GM23338 (cell line): ENCODE measurements around the gene PICALM. TPM values are rescaled to one million over a fixed set of nuclear protein-coding genes. Genes with fewer than 3 reads are reported as not detected.

Experiments
- ATAC-seq: fragments of 200-7000 bp; cut with Tn5 transposase; 3 replicates; pipeline ENCODE4 v1.9.1; 2020
- DNase-seq: peaks from one replicate; pipeline ENCODE4 v3.0.0-alpha.2; 2015; ENCODE audit warnings: low spot score
- H2AFZ ChIP-seq: fragments of 200-600 bp; sonication (generic); 2 replicates; pipeline ENCODE4 v1.8.0; 2016; ENCODE audit warnings: antibody characterized with exemption, mild to moderate bottlenecking, moderate library complexity
- H3F3A ChIP-seq: fragments of 200-600 bp; sonication (generic); replicated peaks from 2 replicates; pipeline ENCODE4 v1.8.0; 2017; ENCODE audit warnings: antibody characterized with exemption, mixed run types, low read depth
- H3K27ac ChIP-seq: fragments of 200-600 bp; sonication (generic); 2 replicates; pipeline ENCODE4 v1.6.1; 2016; ENCODE audit warnings: low read depth
- H3K27me3 ChIP-seq: fragments of 200-600 bp; sonication (generic); 2 replicates; pipeline ENCODE4 v1.8.0; 2016; ENCODE audit warnings: mild to moderate bottlenecking, mixed run types, moderate library complexity; ENCODE audit not compliant: insufficient read depth
- H3K36me3 ChIP-seq: fragments of 200-600 bp; sonication (generic); 2 replicates; pipeline ENCODE4 v1.8.0; 2016; ENCODE audit warnings: mild to moderate bottlenecking; ENCODE audit not compliant: insufficient read depth
- H3K4me1 ChIP-seq: fragments of 200-600 bp; sonication (generic); 2 replicates; pipeline ENCODE4 v1.8.0; 2016; ENCODE audit warnings: mild to moderate bottlenecking, moderate library complexity; ENCODE audit not compliant: insufficient read depth
- H3K4me2 ChIP-seq: fragments of 200-600 bp; sonication (generic); 2 replicates; pipeline ENCODE4 v1.7.1; 2017; ENCODE audit warnings: mixed run types
- H3K4me3 ChIP-seq: fragments of 200-600 bp; sonication (generic); 2 replicates; pipeline ENCODE4 v1.6.1; 2016; ENCODE audit warnings: mixed run types
- H3K79me2 ChIP-seq: fragments of 200-600 bp; sonication (generic); replicated peaks from 2 replicates; pipeline ENCODE4 v1.8.0; 2017; ENCODE audit warnings: mild to moderate bottlenecking; ENCODE audit not compliant: insufficient read depth
- H3K9me2 ChIP-seq: fragments of 200-600 bp; sonication (generic); 2 replicates; pipeline ENCODE4 v1.8.0; 2017; ENCODE audit not compliant: insufficient read depth
- H4K20me1 ChIP-seq: fragments of 200-600 bp; sonication (generic); replicated peaks from 2 replicates; pipeline ENCODE4 v1.8.0; 2017; ENCODE audit warnings: mild to moderate bottlenecking; ENCODE audit not compliant: insufficient read depth
- H3K27ac Mint-ChIP-seq: 2 replicates; pipeline ENCODE4 v1.8.0; 2020; ENCODE audit warnings: inconsistent platforms, mild to moderate bottlenecking, moderate library complexity, mixed read lengths
- H3K27me3 Mint-ChIP-seq: 3 replicates; pipeline ENCODE4 v1.8.0; 2022; ENCODE audit warnings: low read depth, mild to moderate bottlenecking, moderate library complexity, mixed read lengths, inconsistent platforms; ENCODE audit not compliant: insufficient read depth, poor library complexity
- H3K36me3 Mint-ChIP-seq: 3 replicates; pipeline ENCODE4 v1.8.0; 2021; ENCODE audit warnings: low read depth, mild to moderate bottlenecking, inconsistent platforms, moderate library complexity, mixed read lengths
- H3K4me1 Mint-ChIP-seq: 3 replicates; pipeline ENCODE4 v1.8.0; 2020; ENCODE audit warnings: mild to moderate bottlenecking, inconsistent platforms, mixed read lengths
- H3K4me3 Mint-ChIP-seq: 3 replicates; pipeline ENCODE4 v1.8.0; 2021; ENCODE audit warnings: moderate library complexity, mild to moderate bottlenecking, inconsistent platforms, mixed read lengths
- H3K9me3 Mint-ChIP-seq: 3 replicates; pipeline ENCODE4 v1.8.0; 2020; ENCODE audit warnings: moderate library complexity, mild to moderate bottlenecking, inconsistent platforms, mixed read lengths
- CREB1 ChIP-seq: fragments of 250-450 bp; sonication (Bioruptor Pico); IDR thresholded peaks from 2 replicates; pipeline ENCODE4 v1.5.0; 2020; ENCODE audit warnings: low read depth, mild to moderate bottlenecking, moderate library complexity
- CTCF ChIP-seq, 2 experiments: fragments of 200-600 bp in 1 of 2; sonication (generic) in 1 of 2; conservative IDR thresholded peaks; 2 replicates each; pipeline versions ENCODE4 v1.5.1 to v1.6.1; 2016 to 2017; ENCODE audit warnings: antibody characterized with exemption in 2 of 2, low read depth in 2 of 2, mild to moderate bottlenecking in 2 of 2, moderate library complexity in 1 of 2
- ETS1 ChIP-seq: IDR thresholded peaks from 2 replicates; pipeline ENCODE4 v1.6.1; 2016; ENCODE audit warnings: antibody characterized with exemption
- EZH2 ChIP-seq: fragments of 200-600 bp; sonication (generic); IDR thresholded peaks from one replicate; pipeline ENCODE4 v1.8.0; 2017; ENCODE audit warnings: antibody characterized with exemption, mild to moderate bottlenecking, low read depth; ENCODE audit not compliant: unreplicated experiment
- EZH2phosphoT487 ChIP-seq: fragments of 200-600 bp; sonication (generic); IDR thresholded peaks from one replicate; pipeline ENCODE4 v1.8.1; 2018; ENCODE audit warnings: antibody characterized with exemption; ENCODE audit not compliant: unreplicated experiment
- JUNB ChIP-seq: IDR thresholded peaks from one replicate; pipeline ENCODE4 v1.6.1; 2016; ENCODE audit warnings: antibody characterized with exemption; ENCODE audit not compliant: unreplicated experiment
- NANOG ChIP-seq: IDR thresholded peaks from 2 replicates; pipeline ENCODE4 v1.6.1; 2016; ENCODE audit warnings: antibody characterized with exemption, borderline replicate concordance
- POLR2AphosphoS5 ChIP-seq: IDR thresholded peaks from 2 replicates; pipeline ENCODE4 v1.6.1; 2016; ENCODE audit warnings: antibody characterized with exemption, low read depth
- REST ChIP-seq: IDR thresholded peaks from one replicate; pipeline ENCODE4 v1.6.1; 2018; ENCODE audit warnings: antibody characterized with exemption; ENCODE audit not compliant: unreplicated experiment
- STAT1 ChIP-seq: IDR thresholded peaks from one replicate; pipeline ENCODE4 v1.6.1; 2016; ENCODE audit warnings: antibody characterized with exemption; ENCODE audit not compliant: unreplicated experiment
- ZNF114 ChIP-seq: fragments of 250-450 bp; sonication (Bioruptor Pico); IDR thresholded peaks from 2 replicates; pipeline ENCODE4 v1.5.0; 2020; ENCODE audit warnings: mild to moderate bottlenecking, moderate library complexity
- ZNF331 ChIP-seq: fragments of 250-450 bp; sonication (Bioruptor Pico); IDR thresholded peaks from 2 replicates; pipeline ENCODE4 v1.5.0; 2020; ENCODE audit warnings: low read depth, mild to moderate bottlenecking, moderate library complexity
- ZNF462 ChIP-seq: fragments of 250-450 bp; sonication (Bioruptor Pico); IDR thresholded peaks from 2 replicates; pipeline ENCODE4 v1.5.0; 2020; ENCODE audit warnings: mild to moderate bottlenecking, moderate library complexity
- polyA plus RNA-seq: library from polyadenylated mRNA; unstranded; fragments of >200 nt; fragmentation: Nextera tagmentation; extraction: Ambion mirVana; gene quantifications from 2 replicates; pipeline ENCODE4 v1.2.1, GENCODE V29; 2016
- total RNA-seq: library from RNA; depleted of rRNA; stranded (reverse); fragments of >200 nt; shearing (Covaris generic); gene quantifications from 2 replicates; pipeline ENCODE4 v1.2.3, GENCODE V29; 2014

The PICALM gene
- total and polyA plus RNA-seq, 2 experiments from 2014 or later, result 27.9 to 134 TPM

- Histone ChIP-seq H3K36me3 (peaks cover 6% of the 10 kb centered on the region; the same call in 1 of the 2 replicates), H3K27me3 (no peaks in the 10 kb centered on the region), H3K79me2 (no peaks in the 10 kb centered on the region), H2AFZ (no peak overlapping the region), H4K20me1 (no peaks in the 10 kb centered on the region; the same call in 1 of the 2 replicates), H3K4me1 (no peaks in the 10 kb centered on the region), H3K9me2 (no peaks in the 10 kb centered on the region), H3K4me3 (no peak overlapping the region), H3K27ac (no peak overlapping the region), H3F3A (no peaks in the 10 kb centered on the region), H3K4me2 (no peak overlapping the region)
- H3K4me3 Mint-ChIP-seq, result no peak overlapping the region
- no peaks in the 10 kb centered on the region for H3K27me3 Mint-ChIP-seq
- ATAC-seq, result no peak
- peaks cover 7% of the 10 kb centered on the region; the same call in 1 of the 3 replicates for H3K36me3 Mint-ChIP-seq
- TF ChIP-seq POLR2AphosphoS5, result no peak
- no peak for TF ChIP-seq REST
- TF ChIP-seq NANOG, result no peak
- no peak for TF ChIP-seq ZNF331 (CRISPR knock-in tag)
- no peak for TF ChIP-seq ETS1
- TF ChIP-seq CREB1 (CRISPR knock-in tag), result no peak
- no peak for TF ChIP-seq ZNF114 (CRISPR knock-in tag)
- no peak for TF ChIP-seq ZNF462 (CRISPR knock-in tag)
- no peak for TF ChIP-seq EZH2
- no peak for TF ChIP-seq STAT1
- TF ChIP-seq JUNB, result no peak
- TF ChIP-seq EZH2phosphoT487, result no peak
- TF ChIP-seq CTCF (conservative IDR thresholded peaks at IDR 0.05; ENCODE audit: low read depth in 2 of 2), result no peak
- no peaks in the 10 kb centered on the region for H3K4me1 Mint-ChIP-seq
- H3K27ac Mint-ChIP-seq, result no peak overlapping the region
- no peak for DNase-seq
- H3K9me3 Mint-ChIP-seq, result no peaks in the 10 kb centered on the region
Measured at GRCh38 chr11:85991508-85991907, 77.4 kb downstream of the PICALM start.
